ENCODE data around the gene FGD4.

The FGD4 gene

GRCh38 chr12:32399370-32400113 is at the start of gene FGD4:
Gene FGD4, plus strand, starts transcription at chr12:32399558.
- Histone ChIP-seq H3K4me3 (replicated peaks; ENCODE audit: low read depth, low read length) (peak within 1 kb of the TSS; percentile 62), H3K36me3 (ENCODE audit: control insufficient read depth, insufficient read depth, low read length) (no peaks in the 10 kb centered on the region), H3K27me3 (replicated peaks; ENCODE audit: control insufficient read depth, insufficient read depth, low read length) (no peaks in the 10 kb centered on the region)
- DNase-seq (ENCODE audit: extremely low read depth, insufficient read length), result peak; percentile 73
- peak; percentile 43 for TF ChIP-seq CTCF (IDR thresholded peaks at IDR 0.05; ENCODE audit: insufficient read depth, low read length, poor library complexity, severe bottlenecking)

DNA sequence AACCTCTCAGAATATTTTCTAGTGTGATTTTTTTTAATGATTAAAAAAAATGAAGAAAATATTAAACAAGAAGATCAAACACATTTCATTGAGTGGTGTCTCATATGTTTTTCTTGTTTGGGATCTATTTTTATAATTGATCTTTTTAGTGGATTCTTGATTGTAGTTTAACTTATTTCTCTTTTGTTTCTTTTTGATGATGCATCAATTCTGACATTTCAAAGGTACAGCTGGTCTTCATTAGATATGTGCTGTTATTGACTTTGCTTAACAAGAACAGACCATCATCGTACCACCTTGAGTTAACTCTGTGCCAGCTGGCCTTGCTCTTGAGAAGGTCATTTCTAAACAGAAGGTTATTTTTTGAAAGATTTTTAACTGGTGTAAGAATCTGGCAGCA is 45.8 kb upstream of the FGD4 start:
- no peak for TF ChIP-seq CTCF (IDR thresholded peaks at IDR 0.05; ENCODE audit: insufficient read depth, low read length, poor library complexity, severe bottlenecking)
- Histone ChIP-seq H3K4me3 (replicated peaks; ENCODE audit: low read depth, low read length) (no peak overlapping the region), H3K27me3 (replicated peaks; ENCODE audit: control insufficient read depth, insufficient read depth, low read length) (no peaks in the 10 kb centered on the region), H3K36me3 (ENCODE audit: control insufficient read depth, insufficient read depth, low read length) (no peaks in the 10 kb centered on the region)
- DNase-seq (ENCODE audit: extremely low read depth, insufficient read length), result no peak

DNA sequence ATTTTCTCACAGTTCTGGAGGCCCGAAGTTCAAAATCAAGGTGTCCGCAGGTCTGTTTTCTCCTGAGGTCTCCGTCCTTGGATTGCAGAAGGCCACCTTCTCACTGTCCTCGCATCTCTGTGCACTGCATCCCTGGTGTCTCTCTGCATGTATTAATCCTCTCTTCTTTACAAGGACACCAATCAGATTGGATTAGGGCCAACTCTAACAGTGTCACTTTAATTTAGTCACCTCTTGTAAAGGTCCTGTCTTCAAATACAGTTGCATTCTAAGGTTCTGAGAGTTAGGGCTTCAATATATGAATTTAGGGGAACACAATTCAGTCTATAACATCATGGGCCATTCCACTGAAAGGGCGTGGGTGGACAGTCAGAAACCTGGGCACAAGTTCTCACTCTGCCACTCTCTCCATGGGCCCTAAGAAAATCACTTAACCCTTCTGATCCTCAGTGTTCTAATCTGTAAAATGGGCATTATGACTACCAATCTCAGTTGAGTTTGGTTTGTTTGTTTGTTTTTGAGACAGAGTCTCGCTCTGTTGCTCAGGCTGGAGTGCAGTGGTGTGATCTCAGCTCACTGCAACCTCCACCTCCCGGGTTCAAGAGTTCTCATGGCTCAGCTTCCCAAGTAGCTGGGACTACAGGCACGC is 41.6 kb upstream of the FGD4 start:
- no peak for TF ChIP-seq CTCF (IDR thresholded peaks at IDR 0.05; ENCODE audit: insufficient read depth, low read length, poor library complexity, severe bottlenecking)
- H3K36me3 ChIP-seq (ENCODE audit: control insufficient read depth, insufficient read depth, low read length), result no peaks in the 10 kb centered on the region
- H3K27me3 ChIP-seq (replicated peaks; ENCODE audit: control insufficient read depth, insufficient read depth, low read length), result no peaks in the 10 kb centered on the region
- no peak overlapping the region for H3K4me3 ChIP-seq (replicated peaks; ENCODE audit: low read depth, low read length)
- no peak for DNase-seq (ENCODE audit: extremely low read depth, insufficient read length)

DNA sequence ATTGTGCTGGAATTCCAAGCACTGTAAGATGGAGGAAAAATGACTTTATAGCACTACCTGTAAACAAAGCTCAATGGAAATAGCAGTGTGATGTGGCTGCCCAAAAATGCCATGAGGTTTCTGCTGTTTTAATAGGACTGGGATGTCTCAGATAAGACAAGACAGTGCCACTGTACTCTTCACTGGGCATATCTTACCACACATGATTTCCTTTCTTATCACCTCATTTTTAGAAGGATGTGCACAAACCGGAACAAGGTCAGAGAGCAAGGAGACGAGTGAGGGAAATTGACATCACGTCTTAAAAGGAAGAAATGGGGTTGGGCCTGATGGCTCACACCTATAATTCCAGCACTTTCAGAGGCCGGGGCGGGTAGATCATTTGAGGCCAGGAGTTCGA is 38.4 kb upstream of the FGD4 start:
- no peak for DNase-seq (ENCODE audit: extremely low read depth, insufficient read length)
- Histone ChIP-seq H3K36me3 (ENCODE audit: control insufficient read depth, insufficient read depth, low read length) (no peaks in the 10 kb centered on the region), H3K4me3 (replicated peaks; ENCODE audit: low read depth, low read length) (no peak overlapping the region), H3K27me3 (replicated peaks; ENCODE audit: control insufficient read depth, insufficient read depth, low read length) (no peaks in the 10 kb centered on the region)
- TF ChIP-seq CTCF (IDR thresholded peaks at IDR 0.05; ENCODE audit: insufficient read depth, low read length, poor library complexity, severe bottlenecking), result no peak

GRCh38 chr12:32362892-32363291 is 36.5 kb upstream of the FGD4 start:
- no peaks in the 10 kb centered on the region for H3K36me3 ChIP-seq (ENCODE audit: control insufficient read depth, insufficient read depth, low read length)
- no peak for TF ChIP-seq CTCF (IDR thresholded peaks at IDR 0.05; ENCODE audit: insufficient read depth, low read length, poor library complexity, severe bottlenecking)

More at GRCh38 chr12:32362892-32363291, 36.5 kb upstream of the FGD4 start:
- H3K27me3 ChIP-seq (replicated peaks; ENCODE audit: control insufficient read depth, insufficient read depth, low read length), result no peaks in the 10 kb centered on the region
- no peak for DNase-seq (ENCODE audit: extremely low read depth, insufficient read length)
- H3K4me3 ChIP-seq (replicated peaks; ENCODE audit: low read depth, low read length), result no peak overlapping the region
